ENCODE results near the gene THUMPD2. TPM values are rescaled to one million over a fixed set of nuclear protein-coding genes. Genes with fewer than 3 reads are reported as not detected.

Gene THUMPD2
- total RNA-seq, 1 donor from 2014 or later: 12.0 TPM

- DNase-seq (ENCODE audit: low read depth): no peak
Observed at GRCh38 chr2:39719317-39719716, 59.7 kb downstream of the THUMPD2 start.

GRCh38 chr2:39718483-39718882 is 60.6 kb downstream of the THUMPD2 start:
- no peak for DNase-seq (ENCODE audit: low read depth)

- DNase-seq (ENCODE audit: low read depth): no peak
Observed at GRCh38 chr2:39717067-39717466, 62.0 kb downstream of the THUMPD2 start.

GRCh38 chr2:39715822-39716221 is 63.2 kb downstream of the THUMPD2 start:
- DNase-seq (ENCODE audit: low read depth): no peak

GRCh38 chr2:39715095-39715494 is 64.0 kb downstream of the THUMPD2 start:
- no peak for DNase-seq (ENCODE audit: low read depth)

- no peak for DNase-seq (ENCODE audit: low read depth)
Observed at GRCh38 chr2:39712953-39713352, 66.1 kb downstream of the THUMPD2 start.

- DNase-seq (ENCODE audit: low read depth): no peak
Observed at GRCh38 chr2:39710807-39711206, 68.3 kb downstream of the THUMPD2 start.

GRCh38 chr2:39708003-39708402 is 71.1 kb downstream of the THUMPD2 start:
- no peak for DNase-seq (ENCODE audit: low read depth)

- no peak for DNase-seq (ENCODE audit: low read depth)
Observed at GRCh38 chr2:39706945-39707344, 72.1 kb downstream of the THUMPD2 start.

- DNase-seq (ENCODE audit: low read depth): no peak
Observed at GRCh38 chr2:39706312-39706711, 72.7 kb downstream of the THUMPD2 start.

- DNase-seq (ENCODE audit: low read depth): no peak
Observed at GRCh38 chr2:39705638-39706037, 73.4 kb downstream of the THUMPD2 start.

- no peak for DNase-seq (ENCODE audit: low read depth)
Observed at GRCh38 chr2:39704540-39704939, 74.5 kb downstream of the THUMPD2 start.

- no peak for DNase-seq (ENCODE audit: low read depth)
Observed at GRCh38 chr2:39703181-39703872, 75.7 kb downstream of the THUMPD2 start.

GRCh38 chr2:39701137-39701536 is 77.9 kb downstream of the THUMPD2 start:
- DNase-seq (ENCODE audit: low read depth): no peak

GRCh38 chr2:39697454-39697853 is 81.6 kb downstream of the THUMPD2 start:
- DNase-seq (ENCODE audit: low read depth): peak; percentile 42

GRCh38 chr2:39696838-39697237 is 82.2 kb downstream of the THUMPD2 start:
- DNase-seq (ENCODE audit: low read depth): peak; percentile 92

- peak; percentile 99 for DNase-seq (ENCODE audit: low read depth)
Observed at GRCh38 chr2:39696101-39696553, 82.9 kb downstream of the THUMPD2 start.

- no peak for DNase-seq (ENCODE audit: low read depth)
Observed at GRCh38 chr2:39693245-39693644, 85.8 kb downstream of the THUMPD2 start.

- no peak for DNase-seq (ENCODE audit: low read depth)
Observed at GRCh38 chr2:39689876-39690275, 89.2 kb downstream of the THUMPD2 start.

- no peak for DNase-seq (ENCODE audit: low read depth)
Observed at GRCh38 chr2:39689272-39689841, 89.7 kb downstream of the THUMPD2 start.

GRCh38 chr2:39688181-39688580 is 90.9 kb downstream of the THUMPD2 start:
- no peak for DNase-seq (ENCODE audit: low read depth)

GRCh38 chr2:39686456-39686855 is 92.6 kb downstream of the THUMPD2 start:
- DNase-seq (ENCODE audit: low read depth): no peak
